Natural killer cell (primary cell): ENCODE data around the gene CDK17. TPM values are rescaled to one million over a fixed set of nuclear protein-coding genes. Genes with fewer than 3 reads are reported as not detected.

Experiments used
- ATAC-seq, 3 donors: fragments of 150-1000 bp in 2 of 3; fragments of 200-7000 bp in 1 of 3; cut with Tn5 transposase; 1 replicate in 1 of 3; 2 replicates in 2 of 3; pipeline ENCODE4 v1.10.0; 2021; ENCODE audit warnings: mild to moderate bottlenecking in 2 of 3, moderate library complexity in 2 of 3
- DNase-seq, 2 donors: peaks; one replicate each; pipeline versions ENCODE4 v3.0.0 to v3.0.0-alpha.2; 2013 to 2021; ENCODE audit warnings: mixed read lengths in 1 of 2
- H3K27ac ChIP-seq: one replicate; pipeline ENCODE4 v1.5.1; 2013; ENCODE audit warnings: mild to moderate bottlenecking, low read length
- H3K27me3 ChIP-seq: one replicate; pipeline ENCODE4 v1.6.1; 2013; ENCODE audit warnings: low read length; ENCODE audit not compliant: control insufficient read depth, insufficient read depth
- H3K36me3 ChIP-seq: one replicate; pipeline ENCODE4 v1.6.1; 2013; ENCODE audit warnings: low read length; ENCODE audit not compliant: control insufficient read depth, insufficient read depth
- H3K4me1 ChIP-seq: one replicate; pipeline ENCODE4 v1.6.1; 2013; ENCODE audit warnings: low read length; ENCODE audit not compliant: control insufficient read depth, insufficient read depth
- H3K4me3 ChIP-seq: one replicate; pipeline ENCODE4 v1.5.1; 2013; ENCODE audit warnings: low read length
- H3K9me3 ChIP-seq: one replicate; pipeline ENCODE4 v1.6.1; 2013; ENCODE audit warnings: low read length; ENCODE audit not compliant: control insufficient read depth, insufficient read depth
- H3K27ac Mint-ChIP-seq, 2 donors: one replicate each; pipeline ENCODE4 v1.8.0; 2022; ENCODE audit warnings: mild to moderate bottlenecking in 2 of 2, mixed read lengths in 2 of 2, moderate library complexity in 1 of 2
- H3K27me3 Mint-ChIP-seq, 2 donors: one replicate each; pipeline ENCODE4 v1.8.0; 2022; ENCODE audit warnings: low read depth in 2 of 2, mixed read lengths in 2 of 2
- H3K36me3 Mint-ChIP-seq: one replicate; pipeline ENCODE4 v1.8.0; 2022; ENCODE audit warnings: mixed read lengths
- H3K4me1 Mint-ChIP-seq, 2 donors: one replicate each; pipeline ENCODE4 v1.8.0; 2022; ENCODE audit warnings: mixed read lengths in 2 of 2
- H3K4me3 Mint-ChIP-seq: one replicate; pipeline ENCODE4 v1.8.0; 2022; ENCODE audit warnings: mild to moderate bottlenecking, moderate library complexity, mixed read lengths
- H3K9me3 Mint-ChIP-seq, 2 donors: one replicate each; pipeline ENCODE4 v1.8.0; 2022; ENCODE audit warnings: mixed read lengths in 2 of 2
- WGBS: methylation state at CpG from one replicate; pipeline ENCODE4 v1.1.7; 2013; ENCODE audit warnings: missing lambda C conversion rate; ENCODE audit not compliant: insufficient coverage; 5-methylcytosine and 5-hydroxymethylcytosine counted together
- intact Hi-C: fragments of 100-400 bp; cut with micrococcal nuclease; formaldehyde crosslinking; loops from one replicate; pipeline ENCODE4 v1.14.2; 2022
- total RNA-seq, 4 donors: library from RNA; stranded (reverse); fragments of 120-200 nt in 1 of 4; gene quantifications; one replicate each; pipeline versions ENCODE4 v1.2.3 to v1.2.4, GENCODE V29; 2013 to 2022
- TF ChIP-seq, protein P1 (sequence below): fragments of 200-600 bp; IDR thresholded peaks from one replicate; pipeline ENCODE4 v1.8.0; 2022; ENCODE audit warnings: antibody characterized with exemption

Gene CDK17
- total RNA-seq, 3 donors from 2014 or later (not counting 1 experiment from before 2014, with no cell fraction given): 199 to 234 (median 232) TPM

DNA sequence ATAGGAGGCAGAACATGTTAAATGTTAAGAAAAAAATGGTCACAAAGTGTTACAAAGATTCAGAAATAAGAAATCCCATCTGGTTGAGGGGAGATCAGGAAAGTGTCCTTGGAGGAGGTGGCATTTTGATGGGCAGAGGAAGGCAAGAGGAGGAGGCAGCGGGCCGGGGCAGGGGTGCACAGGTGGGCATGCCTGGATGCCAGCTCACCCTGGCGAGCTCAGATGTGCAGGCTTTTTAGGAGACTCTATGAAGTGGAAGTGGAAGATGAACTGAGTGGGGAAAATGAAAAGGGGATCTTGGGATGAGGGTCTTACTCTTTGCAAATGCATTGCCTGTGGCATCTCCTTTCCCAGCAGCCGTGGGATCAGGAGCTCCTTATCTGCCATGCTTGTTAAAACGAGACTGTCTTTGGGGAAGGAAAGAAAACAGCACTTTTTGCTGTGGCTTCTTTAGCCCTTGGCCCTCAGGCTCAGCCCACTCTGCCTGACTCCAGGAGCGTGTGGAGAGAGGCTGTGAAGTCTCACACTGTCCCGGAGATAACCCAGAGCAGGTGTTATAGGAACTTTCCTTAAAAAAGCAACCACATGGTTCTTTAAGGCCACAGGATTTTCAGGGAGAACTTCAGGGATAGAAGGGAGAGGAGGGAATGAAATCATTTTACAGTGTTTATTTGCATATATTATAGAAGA is 143.4 kb downstream of the CDK17 start:
- Mint-ChIP-seq H3K36me3 (peaks cover 13% of the 10 kb centered on the region), H3K27me3 (no peaks in the 10 kb centered on the region), H3K4me1 (peaks cover 22 to 25% of the 10 kb centered on the region in 2 donors), H3K9me3 (no peaks in the 10 kb centered on the region), H3K4me3 (no peak overlapping the region), H3K27ac (no peak overlapping the region)
- H3K36me3 ChIP-seq: peaks cover 25% of the 10 kb centered on the region
- WGBS: 90% methylated on average over 7 of the region's 7 CpGs
- no peaks in the 10 kb centered on the region for H3K27me3 ChIP-seq
- H3K9me3 ChIP-seq: no peaks in the 10 kb centered on the region
- TF ChIP-seq, protein P1, sequence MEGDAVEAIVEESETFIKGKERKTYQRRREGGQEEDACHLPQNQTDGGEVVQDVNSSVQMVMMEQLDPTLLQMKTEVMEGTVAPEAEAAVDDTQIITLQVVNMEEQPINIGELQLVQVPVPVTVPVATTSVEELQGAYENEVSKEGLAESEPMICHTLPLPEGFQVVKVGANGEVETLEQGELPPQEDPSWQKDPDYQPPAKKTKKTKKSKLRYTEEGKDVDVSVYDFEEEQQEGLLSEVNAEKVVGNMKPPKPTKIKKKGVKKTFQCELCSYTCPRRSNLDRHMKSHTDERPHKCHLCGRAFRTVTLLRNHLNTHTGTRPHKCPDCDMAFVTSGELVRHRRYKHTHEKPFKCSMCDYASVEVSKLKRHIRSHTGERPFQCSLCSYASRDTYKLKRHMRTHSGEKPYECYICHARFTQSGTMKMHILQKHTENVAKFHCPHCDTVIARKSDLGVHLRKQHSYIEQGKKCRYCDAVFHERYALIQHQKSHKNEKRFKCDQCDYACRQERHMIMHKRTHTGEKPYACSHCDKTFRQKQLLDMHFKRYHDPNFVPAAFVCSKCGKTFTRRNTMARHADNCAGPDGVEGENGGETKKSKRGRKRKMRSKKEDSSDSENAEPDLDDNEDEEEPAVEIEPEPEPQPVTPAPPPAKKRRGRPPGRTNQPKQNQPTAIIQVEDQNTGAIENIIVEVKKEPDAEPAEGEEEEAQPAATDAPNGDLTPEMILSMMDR: no peak
- DNase-seq (no peak), ATAC-seq (no peak)
- H3K4me1 ChIP-seq: peaks cover 14% of the 10 kb centered on the region
- intact Hi-C loops: no loop called here
- no peak overlapping the region for H3K4me3 ChIP-seq
- no peak overlapping the region for H3K27ac ChIP-seq

DNA sequence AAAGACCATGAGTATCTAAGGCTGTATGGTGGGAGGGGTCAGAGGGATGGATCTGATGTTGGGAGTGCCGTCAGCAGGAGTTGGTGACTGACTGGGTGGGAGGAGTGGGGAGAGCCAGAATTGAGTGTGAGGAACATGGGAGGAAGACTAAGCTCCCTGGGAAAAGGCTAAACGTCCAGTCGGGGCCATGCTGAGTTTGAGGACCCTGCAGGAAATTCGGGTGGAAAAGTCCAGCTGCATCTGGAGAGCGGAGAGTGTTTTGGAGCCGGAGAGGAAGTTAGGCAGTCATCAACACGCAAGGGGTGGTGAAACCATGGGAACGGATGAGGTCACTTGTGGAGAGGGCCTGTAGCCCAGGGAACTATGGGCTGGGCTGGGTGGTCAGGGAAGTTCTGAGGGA is 145.2 kb downstream of the CDK17 start:
- H3K27ac ChIP-seq: no peak overlapping the region
- intact Hi-C loops: no loop called here
- peaks cover 30 to 32% of the 10 kb centered on the region in 2 donors for H3K4me1 Mint-ChIP-seq
- no peak for ATAC-seq
- no peaks in the 10 kb centered on the region for H3K9me3 ChIP-seq
- TF ChIP-seq, protein P1: no peak
- WGBS: 95% methylated on average over 8 of the region's 8 CpGs
- no peak overlapping the region for H3K27ac Mint-ChIP-seq
- peaks cover 15% of the 10 kb centered on the region for H3K36me3 ChIP-seq
- H3K36me3 Mint-ChIP-seq: peaks cover 6% of the 10 kb centered on the region
- DNase-seq: no peak
- H3K27me3 Mint-ChIP-seq: no peaks in the 10 kb centered on the region
- H3K4me1 ChIP-seq: peaks cover 22% of the 10 kb centered on the region
- H3K27me3 ChIP-seq: no peaks in the 10 kb centered on the region
- no peak overlapping the region for H3K4me3 Mint-ChIP-seq
- no peak overlapping the region for H3K4me3 ChIP-seq
- no peaks in the 10 kb centered on the region for H3K9me3 Mint-ChIP-seq

DNA sequence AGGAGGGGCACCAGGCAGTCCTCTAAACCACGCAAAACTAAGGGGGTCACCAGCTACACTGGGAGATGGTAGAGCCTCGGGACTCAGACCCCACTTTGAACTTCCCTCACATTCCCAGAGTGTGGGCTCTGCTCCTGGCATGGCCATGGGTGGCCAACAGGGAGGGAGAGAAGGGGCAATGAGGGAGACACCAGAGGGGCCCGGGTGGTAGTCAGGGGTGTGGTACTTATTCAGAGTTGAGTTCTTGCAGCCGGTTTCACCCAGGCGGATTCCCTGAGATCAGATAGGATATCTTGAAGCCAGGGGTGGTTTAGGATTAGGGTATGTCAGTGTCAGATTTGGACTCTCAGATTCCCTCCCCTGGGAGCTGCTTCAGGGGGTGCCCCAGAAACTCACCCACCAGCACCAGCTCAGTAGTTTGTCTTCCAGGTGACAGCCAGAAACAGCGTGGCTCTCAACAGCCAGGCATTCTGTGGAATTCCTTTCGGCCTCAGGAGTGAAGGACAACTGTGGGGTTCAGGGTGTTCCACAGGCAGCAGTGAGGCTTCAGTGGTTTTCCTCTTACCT is 150.0 kb downstream of the CDK17 start:
- Mint-ChIP-seq H3K4me1 (peaks cover 44 to 55% of the 10 kb centered on the region in 2 donors), H3K9me3 (no peaks in the 10 kb centered on the region), H3K27me3 (no peaks in the 10 kb centered on the region), H3K27ac (peak overlapping the region; percentile 74 to 83), H3K36me3 (peaks cover 6% of the 10 kb centered on the region), H3K4me3 (no peak overlapping the region)
- Histone ChIP-seq H3K4me3 (no peak overlapping the region), H3K9me3 (no peaks in the 10 kb centered on the region), H3K4me1 (peaks cover 19% of the 10 kb centered on the region), H3K36me3 (peaks cover 31% of the 10 kb centered on the region), H3K27me3 (no peaks in the 10 kb centered on the region), H3K27ac (no peak overlapping the region)
- WGBS: 81% methylated on average over 5 of the region's 7 CpGs
- TF ChIP-seq, protein P1: no peak
- intact Hi-C loops: no loop called here
- no peak for ATAC-seq
- DNase-seq: no peak
